Measurements from ENCODE around the gene SPIB. TPM values are rescaled to one million over a fixed set of nuclear protein-coding genes. Genes with fewer than 3 reads are reported as not detected.

The SPIB gene
- total and polyA plus RNA-seq, 2 of the 4 experiments (the other 2 are of a cell fraction), result not detected

DNA sequence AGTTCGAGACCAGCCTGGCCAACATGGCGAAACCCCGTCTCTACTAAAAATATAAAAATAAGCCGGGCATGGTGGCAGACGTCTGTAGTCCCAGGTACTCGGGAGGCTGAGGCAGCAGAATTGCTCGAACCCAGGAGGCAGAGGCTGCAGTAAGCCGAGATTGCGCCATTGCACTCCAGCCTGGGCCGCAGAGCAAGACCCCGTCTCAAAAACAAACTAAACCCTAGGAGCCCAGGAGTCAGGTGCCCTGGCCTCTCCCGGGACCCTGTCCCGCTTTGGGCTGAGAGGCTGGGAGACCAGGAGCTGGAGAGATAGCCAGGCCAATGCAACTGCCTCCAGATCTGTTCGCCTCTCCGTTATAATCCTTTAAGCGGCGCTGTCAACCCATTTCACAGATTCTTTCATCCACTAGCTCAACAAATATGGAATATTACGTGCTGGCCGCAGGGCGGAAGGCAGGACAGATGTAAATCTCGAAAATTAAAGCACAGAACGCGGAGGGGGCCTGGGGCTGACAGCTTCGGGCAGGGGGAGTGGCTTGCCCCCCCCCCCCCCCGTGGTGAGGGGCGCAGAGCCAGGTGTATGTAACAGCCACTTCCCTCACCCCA is 8.7 kb downstream of the SPIB start:
- H3K4ac ChIP-seq (ENCODE audit: low read depth, low read length), result no peak overlapping the region
- no peaks in the 10 kb centered on the region for H3K9me3 ChIP-seq (ENCODE audit: control insufficient read depth, insufficient read depth, low read length)
- H3K9me1 ChIP-seq (ENCODE audit: insufficient read depth, low read length), result no peaks in the 10 kb centered on the region
- in situ Hi-C loops (cut with MboI; ENCODE audit: low sequenced_read_pairs), result no loop called here
- no peaks in the 10 kb centered on the region for H3K79me1 ChIP-seq (ENCODE audit: low read depth in 1 of 2, low read length in 2 of 2)
- no peak overlapping the region for H2AK5ac ChIP-seq (ENCODE audit: low read depth, low read length)
- no peak overlapping the region for H3K9ac ChIP-seq (ENCODE audit: low read depth, low read length)
- BruUV-seq (replicated peaks), result no TSS peak
- no peak for DNase-seq
- no peak overlapping the region for H4K5ac ChIP-seq (ENCODE audit: low read depth, low read length)
- no peaks in the 10 kb centered on the region for H4K20me1 ChIP-seq (ENCODE audit: insufficient read depth, low read length)
- WGBS, 2 experiments (ENCODE audit: extremely low coverage in 2 of 2, insufficient read length in 1 of 2), result 100% methylated on average over 3 of the region's 26 CpGs; no CpG with 5 or more reads in 1 of the 2 experiments
- H2AK9ac ChIP-seq (replicated peaks; ENCODE audit: low read depth, low read length, poor library complexity), result no peak overlapping the region
- H3K27ac ChIP-seq (ENCODE audit: insufficient read depth, low read length), result no peak overlapping the region
- no peak overlapping the region for H2BK5ac ChIP-seq (ENCODE audit: low read depth, low read length, poor library complexity, severe bottlenecking)
- no peak overlapping the region for H4K91ac ChIP-seq (ENCODE audit: insufficient read depth, low read depth, low read length)
- no peak overlapping the region for H3K56ac ChIP-seq (ENCODE audit: extremely low read depth, insufficient read depth, low read length)
- H3K4me3 ChIP-seq (ENCODE audit: insufficient read depth, low read depth, low read length), result no peak overlapping the region
- H2BK20ac ChIP-seq (ENCODE audit: low read depth, low read length), result no peak overlapping the region
- dilution Hi-C loops (cut with HindIII; ENCODE audit: low sequenced_read_pairs, unreplicated experiment), result no loop called here
- POLR2A ChIA-PET (ENCODE audit: unreplicated experiment), result interaction anchor here (0.5 kb wide), 1 partner anchor 15 kb away, joined by 4 read pairs; no protein-coding TSS in a partner anchor
- no peak overlapping the region for H2BK120ac ChIP-seq (ENCODE audit: low read depth, low read length)
- H3K4me2 ChIP-seq (ENCODE audit: low read depth, low read length), result peak overlapping the region; percentile 58
- H3K4me1 ChIP-seq (ENCODE audit: control insufficient read depth, insufficient read depth, low read length), result 0 out of 2 replicates have a peak, but pooled peaks cover 3% of the 10 kb centered on the region
- peak overlapping the region; percentile 91 for H2AFZ ChIP-seq (replicated peaks; ENCODE audit: low read length, poor library complexity)
- intact Hi-C loops (cut with micrococcal nuclease), result no loop called here
- no peak overlapping the region for H3K18ac ChIP-seq (ENCODE audit: low read depth, low read length)
- H3K23ac ChIP-seq (ENCODE audit: low read depth, low read length), result no peak overlapping the region
- no peak for ATAC-seq (ENCODE audit: low read depth)
- H3K14ac ChIP-seq (replicated peaks; ENCODE audit: low read depth, low read length), result no peak overlapping the region
- no peak overlapping the region for H2BK15ac ChIP-seq (ENCODE audit: low read depth, low read length)
- no peak overlapping the region for H4K8ac ChIP-seq (ENCODE audit: low read depth in 2 of 2, low read length in 2 of 2)
- CTCF ChIA-PET, result no interaction called here
- H3K27me3 ChIP-seq (ENCODE audit: control insufficient read depth, insufficient read depth, low read length), result peaks cover 20% of the 10 kb centered on the region
- TF ChIP-seq RAD21 (IDR thresholded peaks at IDR 0.05; ENCODE audit: low read length) (no peak), BHLHE40 (IDR thresholded peaks at IDR 0.05; ENCODE audit: low read depth, low read length) (no peak), MXI1 (IDR thresholded peaks at IDR 0.05; ENCODE audit: borderline replicate concordance, low read depth, low read length) (no peak), RFX5 (IDR thresholded peaks at IDR 0.05; ENCODE audit: low read depth, low read length) (no peak), MAFK (IDR thresholded peaks at IDR 0.05; ENCODE audit: low read depth, low read length) (no peak), NFE2L2 (IDR thresholded peaks at IDR 0.05; ENCODE audit: low read depth, low read length) (no peak), FOS (IDR thresholded peaks at IDR 0.05; ENCODE audit: low read depth, low read length) (no peak), MAZ (IDR thresholded peaks at IDR 0.05; ENCODE audit: borderline replicate concordance, low read depth, low read length) (no peak), POLR2A (IDR thresholded peaks at IDR 0.05; ENCODE audit: low read depth, low read length) (no peak), RCOR1 (IDR thresholded peaks at IDR 0.05; ENCODE audit: insufficient replicate concordance, low read length) (no peak), SMC3 (IDR thresholded peaks at IDR 0.05; ENCODE audit: low read depth, low read length) (no peak), CHD1 (IDR thresholded peaks at IDR 0.05; ENCODE audit: low read depth, low read length) (no peak), CEBPB (IDR thresholded peaks at IDR 0.05; ENCODE audit: low read depth, low read length) (no peak)
- TF ChIP-seq, protein P1, sequence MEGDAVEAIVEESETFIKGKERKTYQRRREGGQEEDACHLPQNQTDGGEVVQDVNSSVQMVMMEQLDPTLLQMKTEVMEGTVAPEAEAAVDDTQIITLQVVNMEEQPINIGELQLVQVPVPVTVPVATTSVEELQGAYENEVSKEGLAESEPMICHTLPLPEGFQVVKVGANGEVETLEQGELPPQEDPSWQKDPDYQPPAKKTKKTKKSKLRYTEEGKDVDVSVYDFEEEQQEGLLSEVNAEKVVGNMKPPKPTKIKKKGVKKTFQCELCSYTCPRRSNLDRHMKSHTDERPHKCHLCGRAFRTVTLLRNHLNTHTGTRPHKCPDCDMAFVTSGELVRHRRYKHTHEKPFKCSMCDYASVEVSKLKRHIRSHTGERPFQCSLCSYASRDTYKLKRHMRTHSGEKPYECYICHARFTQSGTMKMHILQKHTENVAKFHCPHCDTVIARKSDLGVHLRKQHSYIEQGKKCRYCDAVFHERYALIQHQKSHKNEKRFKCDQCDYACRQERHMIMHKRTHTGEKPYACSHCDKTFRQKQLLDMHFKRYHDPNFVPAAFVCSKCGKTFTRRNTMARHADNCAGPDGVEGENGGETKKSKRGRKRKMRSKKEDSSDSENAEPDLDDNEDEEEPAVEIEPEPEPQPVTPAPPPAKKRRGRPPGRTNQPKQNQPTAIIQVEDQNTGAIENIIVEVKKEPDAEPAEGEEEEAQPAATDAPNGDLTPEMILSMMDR (conservative IDR thresholded peaks at IDR 0.05; ENCODE audit: low read depth, low read length), result no peak
- TF ChIP-seq, protein P2, sequence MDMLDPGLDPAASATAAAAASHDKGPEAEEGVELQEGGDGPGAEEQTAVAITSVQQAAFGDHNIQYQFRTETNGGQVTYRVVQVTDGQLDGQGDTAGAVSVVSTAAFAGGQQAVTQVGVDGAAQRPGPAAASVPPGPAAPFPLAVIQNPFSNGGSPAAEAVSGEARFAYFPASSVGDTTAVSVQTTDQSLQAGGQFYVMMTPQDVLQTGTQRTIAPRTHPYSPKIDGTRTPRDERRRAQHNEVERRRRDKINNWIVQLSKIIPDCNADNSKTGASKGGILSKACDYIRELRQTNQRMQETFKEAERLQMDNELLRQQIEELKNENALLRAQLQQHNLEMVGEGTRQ (IDR thresholded peaks at IDR 0.05; ENCODE audit: low read depth, low read length), result no peak
- TF ChIP-seq, protein P3, sequence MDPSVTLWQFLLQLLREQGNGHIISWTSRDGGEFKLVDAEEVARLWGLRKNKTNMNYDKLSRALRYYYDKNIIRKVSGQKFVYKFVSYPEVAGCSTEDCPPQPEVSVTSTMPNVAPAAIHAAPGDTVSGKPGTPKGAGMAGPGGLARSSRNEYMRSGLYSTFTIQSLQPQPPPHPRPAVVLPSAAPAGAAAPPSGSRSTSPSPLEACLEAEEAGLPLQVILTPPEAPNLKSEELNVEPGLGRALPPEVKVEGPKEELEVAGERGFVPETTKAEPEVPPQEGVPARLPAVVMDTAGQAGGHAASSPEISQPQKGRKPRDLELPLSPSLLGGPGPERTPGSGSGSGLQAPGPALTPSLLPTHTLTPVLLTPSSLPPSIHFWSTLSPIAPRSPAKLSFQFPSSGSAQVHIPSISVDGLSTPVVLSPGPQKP (IDR thresholded peaks at IDR 0.05; ENCODE audit: borderline replicate concordance, low read depth, low read length), result no peak
- no peaks in the 10 kb centered on the region for H3K36me3 ChIP-seq (ENCODE audit: control insufficient read depth, insufficient read depth, low read length)
